Heart right ventricle (tissue), 16 donors: ENCODE data around the gene EML1. TPM values are rescaled to one million over a fixed set of nuclear protein-coding genes. Genes with fewer than 3 reads are reported as not detected.

Experiments used
- ATAC-seq, 8 donors: fragments of 200-7000 bp; cut with Tn5 transposase; one replicate each; pipeline ENCODE4 v1.9.1; 2020; ENCODE audit warnings: mild to moderate bottlenecking in 8 of 8, moderate library complexity in 8 of 8, moderate number of reproducible peaks in 1 of 8
- DNase-seq, 2 donors: peaks; one replicate each; pipeline ENCODE4 v3.0.0-alpha.2; 2020
- H3K27ac ChIP-seq, 10 donors: fragments of 200-600 bp; sonication (generic) in 2 of 10; one replicate each; pipeline versions ENCODE4 v1.5.0 to v1.8.0; 2020 to 2022; ENCODE audit warnings: mild to moderate bottlenecking in 3 of 10
- H3K27me3 ChIP-seq, 7 donors: fragments of 200-600 bp; one replicate each; pipeline ENCODE4 v1.8.0; 2021 to 2022; ENCODE audit warnings: mild to moderate bottlenecking in 2 of 7
- H3K36me3 ChIP-seq, 9 donors: fragments of 200-600 bp; sonication (generic) in 1 of 9; one replicate each; pipeline versions ENCODE4 v1.5.0 to v1.8.0; 2020 to 2022; ENCODE audit warnings: mild to moderate bottlenecking in 2 of 9
- H3K4me1 ChIP-seq, 9 donors: fragments of 200-600 bp; sonication (generic) in 1 of 9; one replicate each; pipeline versions ENCODE4 v1.5.0 to v1.8.0; 2020 to 2022; ENCODE audit warnings: mild to moderate bottlenecking in 4 of 9
- H3K4me3 ChIP-seq, 10 donors: fragments of 200-600 bp; sonication (generic) in 2 of 10; one replicate each; pipeline versions ENCODE4 v1.5.0 to v1.8.0; 2020 to 2022; ENCODE audit warnings: mild to moderate bottlenecking in 7 of 10, moderate library complexity in 2 of 10
- H3K9me3 ChIP-seq, 11 donors: fragments of 200-600 bp in 10 of 11; sonication (generic) in 2 of 11; one replicate each; pipeline versions ENCODE4 v1.5.0 to v1.8.0; 2013 to 2022; ENCODE audit warnings: mild to moderate bottlenecking in 2 of 11, control low read depth in 1 of 11, moderate library complexity in 1 of 11
- CTCF ChIP-seq, 9 donors: fragments of 200-600 bp; sonication (generic) in 2 of 9; IDR thresholded peaks; one replicate each; pipeline versions ENCODE4 v1.5.0 to v1.8.0; 2021 to 2022; ENCODE audit warnings: antibody characterized with exemption in 9 of 9, mild to moderate bottlenecking in 5 of 9, moderate library complexity in 1 of 9
- WGBS, 2 donors: extraction: QIAGEN DNeasy Blood & Tissue Kit; methylation state at CpG; one replicate each; pipeline ENCODE4 v1.1.7; 2013; ENCODE audit warnings: inconsistent platforms in 1 of 2; 5-methylcytosine and 5-hydroxymethylcytosine counted together
- intact Hi-C, 10 donors: fragments of 100-400 bp; cut with DNase I; formaldehyde crosslinking; loops; one replicate each; pipeline versions ENCODE4 v1.11.1 to v1.14.2; 2022
- polyA plus RNA-seq, 2 donors: library from polyadenylated mRNA; stranded (reverse); fragments of 200-250 nt; gene quantifications; one replicate each; pipeline ENCODE4 v1.2.3, GENCODE V29; 2013
- total RNA-seq, 10 donors: library from RNA; stranded (reverse); fragmentation: NEBNext Ultra II Directional in 3 of 10; extraction: Animal tissue kit (Norgen Biotek cat#: 25700) in 3 of 10; gene quantifications; one replicate each; pipeline versions ENCODE4 v1.2.1 to v1.2.4, GENCODE V29; 2021 to 2023
- donor health status: Arrhythmogenic right ventricular cardiomyopathy.
- donor health status: ischemic (EF 13 %, LVEDD 7.1; RV severe dilation, severe dysfunction).
- donor health status: healthy with polysubstance abuse.
- donor health status: DM: no; HTN: yes; CAD: no.
- donor health status: DM: no; HTN: no; CAD: no.
- donor health status: ischemic (EF 25% LVEDD 6.9; RV normal size, moderate dysfunction).
- donor health status: ischemic (EF 25% LVEDD 5.7; RV mildly dilated, moderate dysfunction).
- donor health status: healthy.
- donor health status: DM: yes; HTN: yes; CAD: no.
- donor health status: Ischemic cardiomyopathy.
- donor health status: ischemic (EF 35%, LVEDD 5.7; RV mildly dilated, moderate dysfunction).
- donor health status: nonischemic (EF 11% LVEDD 7.7; RV severe dilation, severe dysfunction).
- donor health status: DM: yes; HTN: yes; CAD: no.
- donor health status: PGD.
- donor health status: ischemic (EF 29% LVEDD 5.4; RV normal size, mild dysfunction).
- donor health status: nonischemic (EF 23%, LVEDD 6.1; RV moderate dilation, normal function).

The EML1 gene
- total and polyA plus RNA-seq, 12 donors = 9.1 to 49.2 (median 33.8) TPM

DNA sequence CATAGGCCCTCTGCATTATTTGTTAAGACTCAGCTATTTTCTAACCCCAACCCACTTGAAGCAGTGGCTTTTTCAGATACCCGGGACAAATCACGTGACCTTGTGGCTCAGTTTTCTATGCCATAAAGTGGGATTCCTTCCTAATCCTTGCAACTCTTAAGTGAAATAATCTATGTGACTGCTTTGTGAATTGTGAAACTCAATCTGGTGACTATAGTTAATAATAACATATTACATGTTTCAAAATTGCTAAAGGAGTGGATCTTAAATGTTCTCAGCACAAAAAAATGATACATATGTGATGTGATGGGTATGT lies 17.3 kb downstream of the EML1 start:
- Histone ChIP-seq H3K27ac (peak overlapping the region in 4 of 10 donors; percentile 44 to 67 (median 54)), H3K36me3 (no peaks in the 10 kb centered on the region), H3K27me3 (no peaks in the 10 kb centered on the region), H3K4me1 (peaks cover 0 to 42% (median 26%) of the 10 kb centered on the region in 9 donors), H3K9me3 (no peaks in the 10 kb centered on the region), H3K4me3 (no peak overlapping the region)
- intact Hi-C loops = no loop called here
- WGBS, 2 donors = 96% methylated on average over 2 of the region's 2 CpGs
- no peak for DNase-seq
- TF ChIP-seq CTCF (IDR thresholded peaks at IDR 0.05) = no peak
- no peak for ATAC-seq

- no peak for TF ChIP-seq CTCF (IDR thresholded peaks at IDR 0.05)
- intact Hi-C loops = no loop called here
- H3K4me1 ChIP-seq = peaks cover 3 to 43% (median 25%) of the 10 kb centered on the region in 9 donors
- DNase-seq (no peak), ATAC-seq (no peak)
- 97 to 98% methylated on average over 9 of the region's 9 CpGs for WGBS, 2 donors
- peaks cover 0 to 2% (median 0%) of the 10 kb centered on the region in 9 donors for H3K36me3 ChIP-seq
- H3K9me3 ChIP-seq = no peaks in the 10 kb centered on the region
- no peak overlapping the region for H3K27ac ChIP-seq
- H3K27me3 ChIP-seq = no peaks in the 10 kb centered on the region
- H3K4me3 ChIP-seq = no peak overlapping the region
These were observed 19.0 kb downstream of the EML1 start for GRCh38 chr14:99812096-99812750.

DNA sequence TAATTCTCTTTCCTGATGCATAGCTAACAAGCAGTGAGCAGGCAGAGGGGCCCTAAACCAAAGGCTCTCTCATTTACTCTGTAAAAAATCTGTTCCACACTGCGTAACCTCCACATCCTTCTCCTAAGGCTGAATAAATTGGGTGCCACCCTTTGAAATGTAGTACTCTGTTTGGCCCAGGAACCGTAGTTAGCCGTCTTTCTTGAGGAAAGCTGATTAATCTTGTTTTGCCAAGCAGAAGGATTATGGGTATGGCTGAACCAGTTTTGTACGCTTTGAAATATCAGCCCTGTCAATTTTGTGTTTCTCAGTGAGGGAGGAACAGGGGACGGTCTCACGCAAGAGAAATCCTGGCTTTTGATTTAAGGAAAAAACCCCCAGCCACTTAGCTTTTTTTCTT lies 19.7 kb downstream of the EML1 start:
- intact Hi-C loops = no loop called here
- Histone ChIP-seq H3K9me3 (no peaks in the 10 kb centered on the region), H3K4me3 (no peak overlapping the region), H3K4me1 (peaks cover 3 to 38% (median 19%) of the 10 kb centered on the region in 9 donors), H3K36me3 (peaks cover 0 to 2% (median 0%) of the 10 kb centered on the region in 9 donors), H3K27ac (no peak overlapping the region), H3K27me3 (no peaks in the 10 kb centered on the region)
- DNase-seq (no peak), ATAC-seq (no peak)
- no peak for TF ChIP-seq CTCF (IDR thresholded peaks at IDR 0.05)
- whole genome bisulfite sequencing, 2 donors = 96% methylated on average over 6 of the region's 6 CpGs

GRCh38 chr14:99815696-99816095 lies 22.5 kb downstream of the EML1 start:
- no peak for TF ChIP-seq CTCF (IDR thresholded peaks at IDR 0.05)
- intact Hi-C loops = no loop called here
- WGBS, 2 donors = 78 to 94% methylated on average over 6 of the region's 6 CpGs
- H3K36me3 ChIP-seq = peaks cover 0 to 2% (median 0%) of the 10 kb centered on the region in 9 donors
- no peak overlapping the region for H3K4me3 ChIP-seq
- peaks cover 0 to 13% (median 0%) of the 10 kb centered on the region in 9 donors for H3K4me1 ChIP-seq
- DNase-seq (no peak), ATAC-seq (no peak)
- H3K27me3 ChIP-seq = no peaks in the 10 kb centered on the region
- H3K27ac ChIP-seq = no peak overlapping the region
- no peaks in the 10 kb centered on the region for H3K9me3 ChIP-seq
